GM19468 (cell line): ENCODE data around the gene TNFSF13.

ENCODE experiments used
- ATAC-seq: cut with Tn5 transposase; IDR thresholded peaks from one replicate; pipeline ENCODE4 v1.9.1; 2021; ENCODE audit warnings: mild to moderate bottlenecking, moderate library complexity, moderate number of reproducible peaks; ENCODE audit not compliant: unreplicated experiment; ENCODE audit errors: extremely low read depth

The TNFSF13 gene

GRCh38 chr17:7558544-7559319 lies at the start of gene TNFSF13:
TSS of gene TNFSF13 (plus strand) at chr17:7558750. CDS start at chr17:7559040, 290 bp downstream.
- ATAC-seq = no peak

- no peak for ATAC-seq
These were observed 49.7 kb upstream of the TNFSF13 start for GRCh38 chr17:7508846-7509245.

- ATAC-seq = no peak
These were observed 48.6 kb upstream of the TNFSF13 start for GRCh38 chr17:7509937-7510336.

GRCh38 chr17:7511108-7511507 lies 47.4 kb upstream of the TNFSF13 start:
- no peak for ATAC-seq

- no peak for ATAC-seq
These were observed 46.4 kb upstream of the TNFSF13 start for GRCh38 chr17:7512105-7512504.

GRCh38 chr17:7512824-7513540 lies 45.6 kb upstream of the TNFSF13 start:
- no peak for ATAC-seq

GRCh38 chr17:7513850-7514419 lies 44.6 kb upstream of the TNFSF13 start:
- no peak for ATAC-seq

- no peak for ATAC-seq
These were observed 42.5 kb upstream of the TNFSF13 start for GRCh38 chr17:7515911-7516610.

- no peak for ATAC-seq
These were observed 35.5 kb upstream of the TNFSF13 start for GRCh38 chr17:7523033-7523432.

GRCh38 chr17:7528842-7529241 lies 29.7 kb upstream of the TNFSF13 start:
- ATAC-seq = no peak

- no peak for ATAC-seq
These were observed 28.3 kb upstream of the TNFSF13 start for GRCh38 chr17:7530023-7530900.

GRCh38 chr17:7538050-7538449 lies 20.5 kb upstream of the TNFSF13 start:
- no peak for ATAC-seq

GRCh38 chr17:7538891-7539545 lies 19.5 kb upstream of the TNFSF13 start:
- no peak for ATAC-seq

- ATAC-seq = no peak
These were observed 17.4 kb upstream of the TNFSF13 start for GRCh38 chr17:7541074-7541621.

- ATAC-seq = no peak
These were observed 13.6 kb upstream of the TNFSF13 start for GRCh38 chr17:7544911-7545310.

GRCh38 chr17:7548585-7549400 lies 9.8 kb upstream of the TNFSF13 start, which contains the start of gene TNFSF12:
TSS of gene TNFSF12 (plus strand) at chr17:7549058. CDS start at chr17:7549154, 96 bp downstream.
- ATAC-seq = no peak

GRCh38 chr17:7549401-7550055 lies 9.0 kb upstream of the TNFSF13 start:
- no peak for ATAC-seq
